ENCODE data around the gene EFCAB3.
"Not testable (repeated sequence)": the region's sequence is repeated elsewhere in the genome, so short reads cannot be mapped to it uniquely, and the experiment has no call there.

EFCAB3 gene

DNA sequence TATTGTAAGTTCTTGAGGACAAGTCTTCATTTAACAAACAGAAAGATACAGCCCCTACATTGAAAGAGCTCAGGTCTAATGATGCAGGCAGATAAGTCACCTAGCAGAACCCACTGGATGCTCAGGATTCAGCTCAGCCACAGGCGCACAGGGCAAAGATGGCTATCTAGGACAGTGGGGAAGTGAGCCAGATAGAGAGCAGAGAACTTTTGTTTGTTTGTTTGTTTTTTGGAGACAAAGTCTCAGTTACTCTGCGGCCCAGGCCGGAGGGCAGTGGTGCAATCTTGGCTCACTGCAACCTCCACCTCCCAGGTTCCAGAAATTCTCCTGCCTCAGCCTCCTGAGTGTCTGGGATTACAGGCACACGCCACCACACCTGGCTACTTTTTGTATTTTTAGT, 63.7 kb downstream of the EFCAB3 start:
- TF ChIP-seq SUZ12 (IDR thresholded peaks at IDR 0.05; ENCODE audit: extremely low read depth, insufficient read depth, insufficient read length) (no peak), YY1 (IDR thresholded peaks at IDR 0.05; ENCODE audit: insufficient read depth, insufficient read length) (no peak), ZNF274 (IDR thresholded peaks at IDR 0.05; ENCODE audit: low read depth, low read length) (no peak)
- Histone ChIP-seq H3K4me3 (ENCODE audit: insufficient read length, low read depth) (no peak overlapping the region), H3K9ac (ENCODE audit: insufficient read length, low read depth) (no peak overlapping the region), H3K36me3 (ENCODE audit: insufficient read depth, insufficient read length, low read length) (peaks cover 77% of the 10 kb centered on the region), H3K9me3 (ENCODE audit: insufficient read depth, low read length) (no peaks in the 10 kb centered on the region), H3K27me3 (ENCODE audit: insufficient read depth, insufficient read length) (no peaks in the 10 kb centered on the region), H3K4me1 (ENCODE audit: insufficient read depth, insufficient read length) (no peaks in the 10 kb centered on the region)
- no peak for DNase-seq (ENCODE audit: low read depth, low spot score)

DNA sequence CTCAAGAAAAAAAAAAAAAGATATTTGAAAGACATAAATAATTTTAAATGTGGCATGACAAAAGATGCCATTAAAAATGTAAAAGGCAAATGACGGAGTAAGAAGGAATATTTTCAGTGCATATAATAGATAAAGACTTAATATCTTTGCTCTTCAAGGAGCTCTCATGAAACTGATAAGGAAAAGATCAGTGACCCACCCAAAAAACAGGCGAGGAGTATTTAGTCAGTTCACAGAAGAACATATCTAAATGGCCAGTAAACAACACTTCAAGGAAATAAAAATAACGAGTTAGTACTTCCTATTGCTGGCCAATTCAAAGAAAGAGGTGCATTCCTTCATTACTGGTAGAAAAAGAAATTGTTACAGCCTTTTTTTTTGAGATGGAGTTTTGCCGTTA, 65.4 kb downstream of the EFCAB3 start:
- not testable (repeated sequence) for H3K9me3 ChIP-seq (ENCODE audit: insufficient read depth, low read length); H3K9ac ChIP-seq (ENCODE audit: insufficient read length, low read depth); H3K27me3 ChIP-seq (ENCODE audit: insufficient read depth, insufficient read length); H3K4me3 ChIP-seq (ENCODE audit: insufficient read length, low read depth); DNase-seq (ENCODE audit: low read depth, low spot score); H3K4me1 ChIP-seq (ENCODE audit: insufficient read depth, insufficient read length)
- H3K36me3 ChIP-seq (ENCODE audit: insufficient read depth, insufficient read length, low read length) = peaks cover 72% of the 10 kb centered on the region

DNA sequence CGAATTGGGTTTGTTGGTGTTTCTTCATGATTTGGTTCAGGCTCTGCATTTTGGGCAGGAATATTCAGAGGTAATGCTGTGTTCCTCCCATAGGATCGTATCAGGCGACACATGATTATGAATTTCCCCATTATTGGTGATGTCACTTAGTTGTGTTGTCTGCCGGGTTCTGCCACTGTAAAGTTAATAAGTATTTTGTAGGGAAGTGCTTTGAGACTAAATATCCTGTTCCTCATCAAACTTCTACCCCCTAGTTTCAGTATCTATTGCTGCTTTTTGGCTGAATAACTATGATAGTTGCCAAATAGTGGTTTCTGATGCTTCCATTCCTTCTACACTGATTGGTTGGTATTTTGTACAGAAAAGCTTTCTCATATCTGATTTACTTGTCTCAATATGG, 71.8 kb downstream of the EFCAB3 start:
- not testable (repeated sequence) for H3K27me3 ChIP-seq (ENCODE audit: insufficient read depth, insufficient read length); H3K4me3 ChIP-seq (ENCODE audit: insufficient read length, low read depth); DNase-seq (ENCODE audit: low read depth, low spot score); H3K9ac ChIP-seq (ENCODE audit: insufficient read length, low read depth); H3K4me1 ChIP-seq (ENCODE audit: insufficient read depth, insufficient read length); H3K9me3 ChIP-seq (ENCODE audit: insufficient read depth, low read length)
- peaks cover 23% of the 10 kb centered on the region for H3K36me3 ChIP-seq (ENCODE audit: insufficient read depth, insufficient read length, low read length)

DNA sequence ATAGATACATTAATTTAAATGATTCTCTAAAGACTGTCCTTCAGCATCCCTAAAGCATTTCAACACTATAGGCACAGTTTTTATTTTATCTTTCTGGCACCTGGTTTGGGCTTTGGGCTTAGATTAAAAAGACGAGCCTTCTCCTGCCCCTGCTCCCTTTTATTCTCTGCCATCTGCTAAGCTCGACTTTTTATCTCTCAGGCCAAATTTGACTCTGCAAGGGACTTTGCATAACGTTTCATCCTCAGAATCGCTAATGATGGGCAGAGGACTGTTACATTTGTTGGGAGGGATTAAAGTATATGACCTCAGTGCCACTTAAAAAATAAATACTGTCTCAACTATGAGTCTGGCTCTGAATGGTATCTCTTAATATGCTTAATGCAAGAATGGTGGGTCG, 72.7 kb downstream of the EFCAB3 start:
- DNase-seq (ENCODE audit: low read depth, low spot score); H3K4me3 ChIP-seq (ENCODE audit: insufficient read length, low read depth); H3K9ac ChIP-seq (ENCODE audit: insufficient read length, low read depth); H3K27me3 ChIP-seq (ENCODE audit: insufficient read depth, insufficient read length); H3K9me3 ChIP-seq (ENCODE audit: insufficient read depth, low read length); H3K4me1 ChIP-seq (ENCODE audit: insufficient read depth, insufficient read length): not testable (repeated sequence)
- H3K36me3 ChIP-seq (ENCODE audit: insufficient read depth, insufficient read length, low read length) = peaks cover 15% of the 10 kb centered on the region

DNA sequence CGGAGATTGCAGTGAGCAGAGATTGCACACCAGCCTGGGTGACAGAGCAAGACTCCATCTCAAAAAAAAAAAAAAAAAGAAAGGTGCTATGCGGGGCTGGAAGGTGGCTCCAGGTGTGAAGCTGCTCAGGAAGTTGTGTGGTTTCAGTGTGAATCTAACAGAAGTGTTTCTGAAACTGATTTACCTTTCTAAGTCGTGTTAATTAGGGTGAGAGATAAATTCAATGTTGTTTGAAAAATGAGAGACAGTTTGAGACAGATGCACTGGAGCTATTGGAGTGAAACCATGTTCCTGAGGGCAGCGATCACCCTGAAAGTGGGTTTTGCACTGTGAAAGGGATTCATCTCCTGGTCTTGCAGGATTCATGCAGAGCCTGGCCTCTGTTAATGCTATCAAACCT, 73.3 kb downstream of the EFCAB3 start:
- not testable (repeated sequence) for H3K9me3 ChIP-seq (ENCODE audit: insufficient read depth, low read length); H3K9ac ChIP-seq (ENCODE audit: insufficient read length, low read depth); H3K4me3 ChIP-seq (ENCODE audit: insufficient read length, low read depth); DNase-seq (ENCODE audit: low read depth, low spot score); H3K4me1 ChIP-seq (ENCODE audit: insufficient read depth, insufficient read length); H3K36me3 ChIP-seq (ENCODE audit: insufficient read depth, insufficient read length, low read length); H3K27me3 ChIP-seq (ENCODE audit: insufficient read depth, insufficient read length)

DNA sequence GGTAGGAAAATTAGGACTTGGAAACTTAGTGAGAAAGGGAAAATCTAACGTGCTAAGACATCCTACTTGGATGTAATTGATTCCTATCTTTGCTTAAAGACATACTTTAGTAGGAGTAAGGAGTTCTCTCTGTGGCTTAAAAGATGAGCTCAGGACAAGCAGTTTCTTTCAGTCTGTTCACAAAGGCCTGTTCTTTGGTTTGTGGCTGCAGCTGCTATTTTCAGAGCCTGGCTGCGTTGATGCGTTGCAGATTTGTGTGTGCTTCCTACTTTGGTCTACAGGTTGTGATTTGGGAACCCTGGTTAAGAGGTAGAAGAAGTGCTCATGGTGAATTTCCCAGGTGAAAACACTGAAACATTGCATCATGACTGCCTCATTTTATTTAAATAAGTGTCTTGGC, 73.8 kb downstream of the EFCAB3 start:
- DNase-seq (ENCODE audit: low read depth, low spot score); H3K36me3 ChIP-seq (ENCODE audit: insufficient read depth, insufficient read length, low read length); H3K9ac ChIP-seq (ENCODE audit: insufficient read length, low read depth); H3K4me1 ChIP-seq (ENCODE audit: insufficient read depth, insufficient read length); H3K9me3 ChIP-seq (ENCODE audit: insufficient read depth, low read length); H3K4me3 ChIP-seq (ENCODE audit: insufficient read length, low read depth); H3K27me3 ChIP-seq (ENCODE audit: insufficient read depth, insufficient read length): not testable (repeated sequence)

DNA sequence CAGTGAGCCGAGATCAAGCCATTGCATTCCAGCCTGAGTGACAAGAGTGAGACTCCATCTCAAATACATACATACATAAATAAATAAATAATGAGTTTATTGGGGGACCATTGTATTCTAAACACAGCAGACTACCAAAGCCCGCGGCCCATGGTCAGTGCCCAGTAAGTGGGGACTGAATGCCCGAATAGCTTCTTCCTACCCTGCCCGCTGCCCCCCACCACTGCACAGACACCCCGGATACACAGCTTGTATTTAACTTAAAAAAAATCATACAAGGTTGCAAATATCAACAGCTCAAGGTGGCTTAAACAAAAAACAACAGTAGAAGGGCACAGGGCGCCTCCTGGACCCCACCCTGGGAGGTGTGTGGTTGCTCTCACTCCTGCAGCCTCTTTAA, 75.7 kb downstream of the EFCAB3 start:
- no peak for DNase-seq (ENCODE audit: low read depth, low spot score)
- Histone ChIP-seq H3K36me3 (ENCODE audit: insufficient read depth, insufficient read length, low read length) (peaks cover 3% of the 10 kb centered on the region), H3K4me3 (ENCODE audit: insufficient read length, low read depth) (no peak overlapping the region), H3K9me3 (ENCODE audit: insufficient read depth, low read length) (no peaks in the 10 kb centered on the region), H3K4me1 (ENCODE audit: insufficient read depth, insufficient read length) (no peaks in the 10 kb centered on the region), H3K9ac (ENCODE audit: insufficient read length, low read depth) (no peak overlapping the region), H3K27me3 (ENCODE audit: insufficient read depth, insufficient read length) (no peaks in the 10 kb centered on the region)
- TF ChIP-seq SUZ12 (IDR thresholded peaks at IDR 0.05; ENCODE audit: extremely low read depth, insufficient read depth, insufficient read length) (no peak), YY1 (IDR thresholded peaks at IDR 0.05; ENCODE audit: insufficient read depth, insufficient read length) (no peak), ZNF274 (IDR thresholded peaks at IDR 0.05; ENCODE audit: low read depth, low read length) (no peak)

DNA sequence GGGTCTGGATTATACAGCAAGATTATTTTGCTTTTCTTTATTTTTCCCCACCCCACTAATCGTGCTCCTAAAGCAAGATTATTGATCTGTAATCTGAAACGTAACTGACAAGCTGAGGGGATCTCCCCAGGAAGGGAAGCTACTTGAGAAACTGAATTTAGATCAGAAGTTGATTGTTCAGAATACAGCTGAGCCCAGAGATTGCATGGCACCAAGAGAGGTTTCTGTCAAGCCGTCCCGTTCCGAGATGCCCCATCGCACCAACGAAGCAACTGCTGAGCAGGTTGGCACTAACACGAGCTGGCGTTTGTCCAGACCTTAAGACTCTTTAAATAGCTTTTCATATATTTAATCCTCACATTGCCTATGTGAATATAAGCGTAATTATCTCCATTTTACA, 78.1 kb downstream of the EFCAB3 start:
- not testable (repeated sequence) for H3K4me1 ChIP-seq (ENCODE audit: insufficient read depth, insufficient read length); DNase-seq (ENCODE audit: low read depth, low spot score); H3K9ac ChIP-seq (ENCODE audit: insufficient read length, low read depth); H3K27me3 ChIP-seq (ENCODE audit: insufficient read depth, insufficient read length); H3K9me3 ChIP-seq (ENCODE audit: insufficient read depth, low read length); H3K36me3 ChIP-seq (ENCODE audit: insufficient read depth, insufficient read length, low read length); H3K4me3 ChIP-seq (ENCODE audit: insufficient read length, low read depth)

DNA sequence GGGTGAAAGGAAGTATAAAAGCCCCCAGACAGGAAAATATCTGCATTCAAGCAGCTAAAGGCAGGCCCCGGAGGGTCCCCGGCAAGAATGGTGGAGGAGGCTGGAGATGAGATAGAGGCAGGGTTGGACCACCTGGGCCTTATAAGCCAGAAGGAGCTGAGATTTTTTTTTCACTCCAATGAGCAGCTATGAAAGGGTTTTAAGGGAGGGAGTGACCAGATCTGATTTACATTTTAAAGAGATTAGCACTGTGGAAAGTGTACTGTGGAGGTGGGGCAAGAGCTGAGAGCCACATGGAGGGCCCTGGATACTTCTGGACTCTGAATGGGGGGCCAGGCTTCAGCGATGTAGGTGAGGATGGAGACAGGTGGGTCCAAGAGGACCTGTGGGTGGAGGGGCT, 84.1 kb downstream of the EFCAB3 start:
- H3K4me1 ChIP-seq (ENCODE audit: insufficient read depth, insufficient read length); H3K36me3 ChIP-seq (ENCODE audit: insufficient read depth, insufficient read length, low read length); DNase-seq (ENCODE audit: low read depth, low spot score): not testable (repeated sequence)

DNA sequence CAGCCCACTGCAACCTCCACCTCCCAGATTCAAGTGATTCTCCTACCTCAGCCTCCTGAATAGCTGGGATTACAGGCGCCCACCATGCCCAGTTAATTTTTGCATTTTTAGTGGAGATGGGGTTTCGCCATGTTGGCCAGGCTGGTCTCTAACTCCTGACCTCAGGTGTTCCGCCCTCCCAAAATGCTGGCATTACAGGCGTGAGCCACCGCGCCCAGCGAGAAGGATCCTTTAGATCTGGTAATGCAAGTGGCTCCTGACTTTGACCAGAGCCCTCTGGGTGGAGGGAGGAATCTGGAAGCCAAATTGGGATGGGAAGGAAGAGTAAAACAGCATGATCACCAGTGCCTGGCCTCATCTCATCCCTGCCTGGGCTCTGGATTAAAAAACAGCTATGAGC, 84.9 kb downstream of the EFCAB3 start:
- not testable (repeated sequence) for DNase-seq (ENCODE audit: low read depth, low spot score); H3K27me3 ChIP-seq (ENCODE audit: insufficient read depth, insufficient read length); H3K36me3 ChIP-seq (ENCODE audit: insufficient read depth, insufficient read length, low read length); H3K9ac ChIP-seq (ENCODE audit: insufficient read length, low read depth); H3K4me1 ChIP-seq (ENCODE audit: insufficient read depth, insufficient read length); H3K4me3 ChIP-seq (ENCODE audit: insufficient read length, low read depth); H3K9me3 ChIP-seq (ENCODE audit: insufficient read depth, low read length)

More for the DNA sequence above, 84.1 kb downstream of the EFCAB3 start:
- not testable (repeated sequence) for H3K4me3 ChIP-seq (ENCODE audit: insufficient read length, low read depth); H3K9ac ChIP-seq (ENCODE audit: insufficient read length, low read depth); H3K9me3 ChIP-seq (ENCODE audit: insufficient read depth, low read length); H3K27me3 ChIP-seq (ENCODE audit: insufficient read depth, insufficient read length)

Data from NT2/D1 (cell line).